SK-N-DZ (cell line): ENCODE measurements around the gene DPH1.

Experiments
- DNase-seq: peaks from one replicate; pipeline ENCODE4 v3.0.0-alpha.2; 2015; ENCODE audit warnings: low spot score
- small RNA-seq, 2 experiments: library from RNA; depleted of rRNA; stranded (forward); fragments of <200 nt; gene quantifications; one replicate each; pipeline ENCODE3, GENCODE V24; 2014

Gene DPH1

DNA sequence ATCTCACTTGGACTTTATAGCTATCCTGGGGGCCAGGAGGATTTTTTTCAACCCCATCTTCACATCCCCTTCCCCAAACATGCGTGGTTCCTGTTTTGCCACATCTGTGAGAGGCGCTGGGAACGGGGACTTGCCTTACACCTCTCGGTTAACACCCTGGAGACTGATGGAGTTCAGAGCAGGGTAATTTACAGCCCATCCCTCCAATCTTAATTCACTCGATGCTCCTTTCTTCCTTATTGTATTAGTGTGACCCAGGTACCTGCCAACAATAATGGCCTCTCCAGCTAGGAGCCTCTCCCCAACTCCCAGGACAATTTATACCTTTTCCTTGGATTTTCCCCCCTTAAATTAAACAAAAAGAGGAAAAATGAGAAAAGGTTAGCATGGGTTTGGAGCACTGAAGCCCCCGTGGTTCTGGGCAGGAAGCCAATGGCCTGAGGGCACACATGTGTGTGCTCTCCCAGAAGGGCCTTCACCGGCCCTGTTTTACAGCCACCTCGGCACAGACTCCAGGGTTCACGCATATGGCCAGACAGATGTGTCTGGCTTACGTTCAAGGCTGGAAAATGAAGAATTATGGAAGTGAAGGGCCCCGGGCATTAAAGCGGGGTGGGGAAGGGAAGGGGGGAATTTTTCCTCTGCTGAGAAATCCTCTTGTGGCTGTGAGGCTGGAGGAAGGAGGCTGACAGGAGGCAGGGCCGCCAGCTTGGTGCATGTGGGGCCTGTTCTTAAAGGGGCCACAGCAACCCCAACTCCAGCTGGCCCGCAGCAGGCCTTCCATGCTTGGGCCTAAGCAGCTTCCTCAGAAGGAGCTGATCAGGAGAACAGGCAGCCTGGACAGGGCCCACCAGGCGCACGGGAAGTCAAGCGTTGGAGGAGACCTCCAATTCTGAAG lies 46.4 kb downstream of the DPH1 start:
- peak; percentile 62 for DNase-seq

DNA sequence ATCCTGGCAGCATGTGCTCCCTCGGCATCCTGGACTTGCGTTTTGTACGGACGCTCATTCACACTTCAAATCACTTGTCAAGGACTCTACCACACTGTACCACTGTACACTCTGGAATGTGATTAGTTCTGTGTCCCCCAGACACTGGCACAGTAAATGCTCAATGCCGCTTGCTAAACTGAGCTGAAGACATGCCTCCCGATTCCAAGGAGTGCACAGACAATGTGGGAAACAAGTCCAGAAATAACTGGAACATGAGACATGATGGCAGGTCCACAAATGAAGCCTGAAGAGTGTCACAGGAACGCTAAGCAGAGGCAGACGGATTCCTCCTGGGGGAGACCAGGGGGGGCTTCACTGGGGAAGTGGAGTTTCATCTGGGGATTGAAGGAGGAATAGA lies 47.1 kb downstream of the DPH1 start:
- no peak for DNase-seq

DNA sequence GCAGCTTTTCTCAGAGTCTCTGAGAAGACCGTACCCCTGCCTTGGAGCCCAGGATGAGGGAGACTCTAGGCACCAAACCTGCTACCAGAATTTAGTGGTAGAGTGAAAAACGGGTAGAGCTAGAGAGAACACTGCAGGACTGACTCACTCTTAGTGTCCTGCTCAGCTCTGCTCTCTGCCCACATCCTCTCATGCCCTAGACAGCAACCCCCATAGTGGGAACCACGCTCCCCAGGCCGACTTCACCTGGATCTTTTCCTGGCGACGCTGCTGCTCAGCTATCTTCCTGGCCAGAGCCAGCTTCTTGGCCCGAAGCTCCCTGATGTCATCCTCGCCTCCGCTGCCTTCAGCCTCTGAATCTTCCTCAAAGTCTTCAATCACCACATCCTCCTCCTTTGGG lies 51.6 kb downstream of the DPH1 start:
- DNase-seq, result no peak

GRCh38 chr17:2082003-2082781 lies 52.2 kb downstream of the DPH1 start:
- DNase-seq, result peak; percentile 76

- no peak for DNase-seq
Measured at GRCh38 chr17:2083613-2084035, 53.7 kb downstream of the DPH1 start.

DNA sequence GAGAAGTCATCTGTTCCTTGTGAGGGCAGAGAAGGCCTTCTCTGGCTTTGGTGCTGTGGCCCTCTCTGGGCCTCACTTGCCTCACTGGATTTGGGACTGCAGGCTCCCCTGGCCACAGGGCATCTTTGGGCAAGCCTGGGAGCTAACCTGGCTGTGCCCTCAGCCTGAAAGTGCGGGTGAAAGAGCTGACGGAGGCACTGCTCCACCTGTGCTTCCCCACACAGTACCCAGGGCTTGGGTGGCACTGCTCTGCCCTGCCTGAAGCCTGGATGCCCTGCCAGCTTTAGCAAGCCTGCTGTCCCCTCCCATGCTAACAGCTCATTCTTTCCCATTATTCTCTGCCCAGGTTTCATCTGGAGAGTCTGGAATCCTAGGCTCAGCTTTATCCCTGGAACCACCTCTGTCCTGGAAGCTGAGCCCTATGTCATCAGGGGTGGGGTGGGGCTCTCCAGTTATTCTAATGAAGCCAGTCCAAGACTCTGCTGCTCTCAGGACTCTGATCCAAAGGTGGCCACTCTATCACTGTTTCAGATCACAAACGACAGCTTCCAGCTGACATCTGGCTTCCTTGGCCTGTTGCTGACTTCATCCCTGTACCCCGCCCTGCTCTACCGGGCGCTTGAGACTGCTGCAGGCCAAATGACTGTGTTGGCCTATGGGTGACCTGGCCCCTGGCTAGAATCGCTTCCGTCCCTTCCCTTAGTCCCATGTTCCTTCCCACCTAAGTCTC lies 54.2 kb downstream of the DPH1 start:
- peak; percentile 88 for DNase-seq

GRCh38 chr17:2084766-2085647 lies 55.1 kb downstream of the DPH1 start:
- DNase-seq, result peak; percentile 68

- DNase-seq, result no peak
Measured at GRCh38 chr17:2085648-2085949, 55.6 kb downstream of the DPH1 start.

- DNase-seq, result no peak
Measured at GRCh38 chr17:2086306-2086705, 56.4 kb downstream of the DPH1 start.

DNA sequence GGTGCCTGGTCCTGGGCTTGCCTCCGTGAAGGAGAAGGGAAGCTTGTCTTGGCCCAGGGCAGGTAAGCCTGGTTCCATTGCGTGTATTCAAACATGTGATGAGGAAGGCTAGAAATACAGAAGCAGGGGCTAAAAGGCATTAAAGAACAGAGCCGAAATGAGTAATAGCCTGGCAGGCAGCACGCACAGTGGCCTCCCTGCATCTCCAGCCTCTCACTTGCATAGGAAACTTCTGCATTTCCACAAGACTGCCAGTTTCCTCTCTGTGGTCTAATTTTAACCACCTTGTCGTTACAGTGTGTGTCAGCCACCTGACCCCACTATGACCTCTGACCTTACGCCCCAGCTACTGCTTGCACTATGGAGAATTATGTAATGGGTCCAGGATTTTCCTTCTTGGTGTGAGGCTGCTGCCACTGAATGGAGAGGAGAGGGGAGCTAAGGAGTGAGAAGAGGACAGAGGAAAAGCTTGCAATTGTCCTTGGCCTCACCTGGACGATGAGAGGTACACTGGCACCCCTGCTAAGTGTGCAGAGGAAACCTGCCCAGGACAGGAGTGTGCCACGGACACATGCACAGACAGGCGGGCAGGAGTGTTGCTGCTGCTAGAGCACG lies 57.8 kb downstream of the DPH1 start:
- DNase-seq, result no peak

- DNase-seq, result no peak
Measured at GRCh38 chr17:2089021-2089422, 59.1 kb downstream of the DPH1 start.

DNA sequence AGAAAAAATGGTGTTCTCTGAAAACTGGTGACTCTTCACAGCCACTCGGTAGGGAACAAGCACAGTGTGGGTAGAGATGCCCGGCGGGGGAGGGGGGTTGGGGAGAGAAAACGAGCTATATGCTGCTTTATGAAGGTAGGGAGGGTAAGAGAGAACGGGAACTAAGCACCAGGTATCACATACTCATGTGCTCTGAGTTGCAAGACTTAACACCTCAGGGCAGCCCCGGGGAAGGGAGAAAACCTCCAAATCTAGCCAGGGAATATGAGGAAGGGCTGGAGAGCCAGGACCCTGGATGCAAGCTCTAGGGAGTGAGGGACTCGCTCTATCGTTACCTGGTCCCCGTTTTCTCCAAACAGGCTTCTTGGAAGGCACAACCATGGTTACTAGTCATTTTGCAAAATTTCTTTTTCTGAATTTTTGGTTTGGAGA lies 60.3 kb downstream of the DPH1 start:
- DNase-seq, result no peak

DNA sequence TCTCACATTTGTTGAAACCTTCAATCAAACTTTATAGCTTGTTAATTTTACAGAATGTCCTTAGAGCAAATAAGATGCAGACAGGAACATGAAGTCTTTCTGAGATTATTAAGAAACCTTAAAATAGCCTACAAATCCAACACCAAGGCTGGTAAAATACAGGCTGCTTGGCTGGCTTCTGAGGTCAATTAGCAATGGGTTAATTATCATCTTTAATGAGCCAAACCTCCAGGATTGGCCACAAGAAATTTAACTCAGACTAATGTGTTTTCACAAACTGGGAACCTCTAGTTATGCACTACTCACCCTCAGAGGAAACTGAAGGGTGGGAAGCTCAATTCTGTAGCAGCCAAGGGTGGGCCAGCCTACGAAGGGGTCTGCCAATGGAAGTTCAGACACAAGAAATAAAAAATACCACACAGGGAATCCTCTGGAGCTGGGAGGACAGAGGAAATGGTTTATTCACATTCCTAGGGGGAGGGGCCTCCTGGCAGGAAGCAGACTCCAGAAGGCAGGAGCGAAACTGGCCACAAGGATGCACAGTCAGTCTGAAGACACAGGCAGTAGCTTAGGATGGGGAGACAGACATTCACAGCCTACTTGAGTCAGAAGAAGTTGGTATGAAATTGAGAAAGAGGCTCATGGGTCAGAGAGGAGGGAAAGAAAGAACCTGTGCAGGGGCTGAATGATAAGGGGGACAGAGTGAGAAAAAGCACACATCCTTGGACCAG lies 61.0 kb downstream of the DPH1 start:
- DNase-seq, result no peak

DNA sequence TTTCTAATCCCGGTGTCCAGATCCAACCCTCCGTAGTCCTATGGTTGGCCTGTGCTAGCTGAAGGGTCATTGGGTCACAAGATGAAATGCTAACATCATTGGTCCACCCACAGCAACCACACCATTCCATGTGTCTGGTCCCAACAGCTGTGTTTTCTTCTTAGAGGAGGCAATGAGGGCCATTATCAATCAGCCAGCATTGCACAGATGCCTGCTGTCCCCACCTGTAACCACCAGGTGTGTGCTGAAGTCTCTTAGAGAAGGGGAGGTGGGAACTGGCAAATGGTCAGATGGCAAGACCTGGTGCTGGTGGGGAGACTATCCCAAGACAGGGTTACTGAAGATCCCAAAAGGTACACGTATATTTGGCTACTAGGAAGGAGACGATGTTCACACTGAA lies 62.3 kb downstream of the DPH1 start:
- DNase-seq, result no peak

GRCh38 chr17:2093349-2093748 lies 63.4 kb downstream of the DPH1 start:
- no peak for DNase-seq

Small RNA genes within 50 kb of the gene (small RNA-seq; reads per million reads assigned to genes)
- gene AC090617.9 (0 reads per million in 2 experiments), gene MIR132 (0.68 to 5.7 reads per million in 2 experiments), gene MIR212 (0.52 to 5.6 reads per million in 2 experiments), gene OVCA2 (0 reads per million in 2 experiments)
